Measurements from ENCODE around the gene CFAP69.

Gene CFAP69

GRCh38 chr7:90270431-90271178 lies 25.6 kb downstream of the CFAP69 start:
- TF ChIP-seq, protein P1, sequence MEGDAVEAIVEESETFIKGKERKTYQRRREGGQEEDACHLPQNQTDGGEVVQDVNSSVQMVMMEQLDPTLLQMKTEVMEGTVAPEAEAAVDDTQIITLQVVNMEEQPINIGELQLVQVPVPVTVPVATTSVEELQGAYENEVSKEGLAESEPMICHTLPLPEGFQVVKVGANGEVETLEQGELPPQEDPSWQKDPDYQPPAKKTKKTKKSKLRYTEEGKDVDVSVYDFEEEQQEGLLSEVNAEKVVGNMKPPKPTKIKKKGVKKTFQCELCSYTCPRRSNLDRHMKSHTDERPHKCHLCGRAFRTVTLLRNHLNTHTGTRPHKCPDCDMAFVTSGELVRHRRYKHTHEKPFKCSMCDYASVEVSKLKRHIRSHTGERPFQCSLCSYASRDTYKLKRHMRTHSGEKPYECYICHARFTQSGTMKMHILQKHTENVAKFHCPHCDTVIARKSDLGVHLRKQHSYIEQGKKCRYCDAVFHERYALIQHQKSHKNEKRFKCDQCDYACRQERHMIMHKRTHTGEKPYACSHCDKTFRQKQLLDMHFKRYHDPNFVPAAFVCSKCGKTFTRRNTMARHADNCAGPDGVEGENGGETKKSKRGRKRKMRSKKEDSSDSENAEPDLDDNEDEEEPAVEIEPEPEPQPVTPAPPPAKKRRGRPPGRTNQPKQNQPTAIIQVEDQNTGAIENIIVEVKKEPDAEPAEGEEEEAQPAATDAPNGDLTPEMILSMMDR (IDR thresholded peaks at IDR 0.05; ENCODE audit: extremely low read depth, missing control alignments): no peak
- no peak for DNase-seq (ENCODE audit: low spot score)

DNA sequence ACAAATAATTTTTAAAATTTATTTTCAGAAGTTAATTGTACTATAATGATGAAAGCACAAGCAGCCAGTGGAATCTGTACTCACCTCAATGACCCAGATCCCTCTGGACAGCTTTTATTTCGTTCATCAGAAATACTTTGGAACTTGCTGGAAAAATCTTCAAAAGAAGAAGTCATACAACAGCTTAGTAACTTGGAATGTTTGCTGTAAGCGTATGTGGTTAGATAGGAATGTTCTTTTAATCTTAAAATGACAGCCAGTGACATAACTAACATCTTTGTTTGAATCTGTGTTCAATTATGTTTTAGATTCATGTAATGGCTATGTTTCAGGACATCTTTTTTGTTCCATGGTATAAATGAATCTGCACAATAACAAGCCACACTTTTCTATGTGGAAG lies 26.8 kb downstream of the CFAP69 start:
- DNase-seq (ENCODE audit: low spot score): no peak
- TF ChIP-seq, protein P1 (IDR thresholded peaks at IDR 0.05; ENCODE audit: extremely low read depth, missing control alignments): no peak

DNA sequence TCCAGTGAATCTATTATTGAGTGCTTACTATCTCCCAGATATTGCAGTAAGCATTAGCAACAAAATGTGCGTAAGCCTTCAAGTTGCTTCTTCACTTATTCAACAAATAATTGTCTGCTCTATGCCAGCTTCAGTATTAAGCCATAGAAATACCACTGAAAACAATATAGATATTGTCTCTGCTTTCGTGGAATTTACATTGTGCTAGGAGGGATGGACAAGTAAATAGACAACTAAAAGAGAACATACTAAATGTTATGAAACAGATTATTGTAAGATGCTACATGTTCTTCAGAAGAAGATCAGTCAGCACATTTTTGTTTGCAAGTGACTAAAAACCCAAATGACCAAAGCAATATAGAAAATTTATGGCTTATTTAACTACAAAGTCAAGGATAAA lies 27.3 kb downstream of the CFAP69 start:
- TF ChIP-seq, protein P1 (IDR thresholded peaks at IDR 0.05; ENCODE audit: extremely low read depth, missing control alignments): no peak
- DNase-seq (ENCODE audit: low spot score): no peak

DNA sequence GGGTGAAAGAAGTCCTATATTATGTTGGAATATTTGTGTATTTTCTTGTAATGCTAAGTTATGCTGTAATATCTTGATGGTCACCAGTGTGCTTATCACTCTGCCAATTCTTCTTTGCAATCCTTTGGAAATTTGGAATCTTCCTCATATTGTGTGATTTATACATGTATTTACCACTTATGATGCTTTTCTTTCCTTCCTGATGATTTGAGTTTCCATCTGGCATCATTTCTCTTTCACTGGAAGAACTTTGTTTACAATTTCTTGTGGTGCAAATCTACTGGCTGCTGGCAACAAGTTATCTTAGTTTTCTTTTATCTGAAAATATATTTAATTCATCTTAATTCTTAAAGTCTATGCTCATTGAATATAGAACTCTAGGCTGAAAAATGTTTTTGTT lies 29.2 kb downstream of the CFAP69 start:
- DNase-seq (ENCODE audit: low spot score): no peak
- TF ChIP-seq, protein P1 (IDR thresholded peaks at IDR 0.05; ENCODE audit: extremely low read depth, missing control alignments): no peak

- TF ChIP-seq, protein P1 (IDR thresholded peaks at IDR 0.05; ENCODE audit: extremely low read depth, missing control alignments): no peak
Observed at GRCh38 chr7:90276033-90276728, 31.2 kb downstream of the CFAP69 start.

DNA sequence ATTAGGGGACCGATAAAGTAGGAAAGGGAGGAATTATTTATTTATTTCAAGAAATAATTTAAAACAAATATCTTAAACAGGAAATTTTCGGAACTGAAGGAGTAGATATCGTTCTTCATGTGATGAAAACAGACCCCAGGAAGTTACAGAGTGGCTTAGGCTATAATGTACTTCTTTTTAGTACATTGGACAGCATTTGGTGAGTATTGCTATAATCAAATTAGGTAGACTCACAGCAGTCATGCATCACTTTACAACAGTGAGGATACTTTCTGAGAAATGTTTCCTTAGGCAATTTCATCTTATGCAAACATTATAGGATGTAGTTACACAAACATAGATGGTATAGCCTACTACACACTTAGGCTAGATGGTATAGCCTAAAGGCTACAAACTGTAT lies 43.2 kb downstream of the CFAP69 start:
- DNase-seq (ENCODE audit: low spot score): no peak
- TF ChIP-seq, protein P1 (IDR thresholded peaks at IDR 0.05; ENCODE audit: extremely low read depth, missing control alignments): no peak

More at GRCh38 chr7:90276033-90276728, 31.2 kb downstream of the CFAP69 start:
- no peak for DNase-seq (ENCODE audit: low spot score)
